HepG2 (cell line): ENCODE measurements around the gene MAP3K20. TPM values are rescaled to one million over a fixed set of nuclear protein-coding genes. Genes with fewer than 3 reads are reported as not detected.

Source experiments
- BRF2 ChIP-seq: sonication (generic); formaldehyde crosslinking; IDR thresholded peaks from 2 replicates; pipeline ENCODE4 v1.8.1; 2022; ENCODE audit warnings: mild to moderate bottlenecking, missing genetic modification reagents
- DDIT3 ChIP-seq: sonication (generic); formaldehyde crosslinking; IDR thresholded peaks from 2 replicates; pipeline ENCODE4 v1.4.0; 2020; ENCODE audit warnings: mild to moderate bottlenecking, missing genetic modification reagents
- GFI1 ChIP-seq: sonication (generic); formaldehyde crosslinking; IDR thresholded peaks from 2 replicates; pipeline ENCODE4 v1.5.0; 2020; ENCODE audit warnings: missing genetic modification reagents, mild to moderate bottlenecking, borderline replicate concordance
- GLMP ChIP-seq: sonication (generic); formaldehyde crosslinking; IDR thresholded peaks from 2 replicates; pipeline ENCODE4 v1.9.0; 2021; ENCODE audit warnings: missing genetic modification reagents, mild to moderate bottlenecking, borderline replicate concordance
- HNRNPL ChIP-seq: fragments of 200-400 bp; formaldehyde crosslinking; IDR thresholded peaks from 2 replicates; pipeline ENCODE4 v1.6.1; 2017; ENCODE audit warnings: mild to moderate bottlenecking, low read depth, low read length
- RBFOX2 ChIP-seq: fragments of 200-400 bp; formaldehyde crosslinking; IDR thresholded peaks from 2 replicates; pipeline ENCODE4 v1.6.1; 2017; ENCODE audit warnings: low read depth, mild to moderate bottlenecking, low read length
- SAP130 ChIP-seq: IDR thresholded peaks from 2 replicates; pipeline ENCODE4 v1.6.1; 2016; ENCODE audit warnings: low read depth
- TSC22D2 ChIP-seq: sonication (generic); formaldehyde crosslinking; IDR thresholded peaks from 2 replicates; pipeline ENCODE4 v1.5.1; 2020; ENCODE audit warnings: missing genetic modification reagents, mild to moderate bottlenecking, borderline replicate concordance
- ZNF17 ChIP-seq: sonication (generic); formaldehyde crosslinking; IDR thresholded peaks from 2 replicates; pipeline ENCODE4 v1.5.0; 2020; ENCODE audit warnings: mild to moderate bottlenecking, missing genetic modification reagents
- ZNF550 ChIP-seq: sonication (generic); formaldehyde crosslinking; IDR thresholded peaks from 2 replicates; pipeline ENCODE4 v1.4.0; 2020; ENCODE audit warnings: mild to moderate bottlenecking, missing genetic modification reagents, borderline replicate concordance
- ZNF572 ChIP-seq: sonication (generic); formaldehyde crosslinking; IDR thresholded peaks from 2 replicates; pipeline ENCODE4 v1.5.1; 2020; ENCODE audit warnings: mild to moderate bottlenecking, missing genetic modification reagents
- ZNF841 ChIP-seq: sonication (generic); formaldehyde crosslinking; IDR thresholded peaks from 2 replicates; pipeline ENCODE4 v1.8.1; 2023; ENCODE audit warnings: missing genetic modification reagents, borderline replicate concordance
- polyA plus RNA-seq, 8 experiments: library from polyadenylated mRNA; depleted of rRNA in 3 of 8; stranded (reverse) in 7 of 8; unstranded in 1 of 8; fragments of >200 nt; fragmentation: Illumina TruSeq in 4 of 8; extraction: Trizol in 4 of 8; gene quantifications; 2 replicates each; pipeline versions ENCODE4 v1.2.1 to v1.2.3, GENCODE V29; 2011 to 2016; ENCODE audit warnings: low read depth in 4 of 8, missing spikeins in 1 of 8, mixed read lengths in 1 of 8; ENCODE audit not compliant: insufficient read depth in 1 of 8
- total RNA-seq, 5 experiments: library from RNA; depleted of rRNA; stranded (reverse); fragments of >200 nt; fragmentation: Illumina TruSeq; extraction: Trizol; gene quantifications; 2 replicates each; pipeline ENCODE4 v1.2.3, GENCODE V29; 2016; ENCODE audit warnings: low read depth in 1 of 5

Gene MAP3K20
- total and polyA plus RNA-seq, 2 of the 13 experiments (the other 11 are each of a cell fraction or from before 2014, with no cell fraction given) = 5.2 to 13.5 TPM

- TF ChIP-seq BRF2 (CRISPR knock-in tag) (no peak), ZNF17 (CRISPR knock-in tag) (no peak), DDIT3 (CRISPR knock-in tag) (no peak), ZNF572 (CRISPR knock-in tag) (no peak), TSC22D2 (CRISPR knock-in tag) (no peak), ZNF841 (CRISPR knock-in tag) (no peak), SAP130 (CRISPR knock-in tag) (no peak), GFI1 (CRISPR knock-in tag) (no peak), HNRNPL (no peak), RBFOX2 (no peak), GLMP (CRISPR knock-in tag) (no peak), ZNF550 (CRISPR knock-in tag) (no peak)
- TF ChIP-seq, all 625 proteins: peak for 0
Measured at GRCh38 chr2:173130496-173131465, 55.1 kb downstream of the MAP3K20 start (continued).
